ENCODE results near the gene ANKRD13B. TPM values are rescaled to one million over a fixed set of nuclear protein-coding genes. Genes with fewer than 3 reads are reported as not detected.

Gene ANKRD13B
- total RNA-seq, 1 experiment from 2014 or later: 10.4 TPM

DNA sequence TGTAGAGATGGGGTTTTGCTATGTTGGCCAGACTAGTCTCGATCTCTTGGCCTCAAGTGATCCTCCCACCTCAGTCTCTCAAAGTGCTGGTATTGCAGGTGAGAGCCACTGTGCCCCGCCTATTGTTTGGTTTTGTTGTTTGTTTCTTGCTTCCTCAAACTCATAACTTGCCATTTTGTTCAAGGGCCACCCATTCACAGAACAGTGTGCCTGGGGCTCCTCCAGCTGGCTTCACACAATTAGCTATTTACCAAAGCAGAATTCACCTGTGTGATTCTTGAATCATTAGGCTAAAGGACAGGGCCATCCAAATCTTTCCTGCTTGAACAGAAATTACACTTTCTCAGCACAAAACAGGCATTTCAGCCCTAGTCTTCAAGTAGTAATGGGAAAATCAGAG lies 33.3 kb upstream of the ANKRD13B start:
- H3K9me3 ChIP-seq: no peaks in the 10 kb centered on the region
- Mint-ChIP-seq H3K27me3 (ENCODE audit: insufficient read depth, unreplicated experiment) (no peaks in the 10 kb centered on the region), H3K9me3 (ENCODE audit: unreplicated experiment) (no peaks in the 10 kb centered on the region), H3K4me3 (ENCODE audit: unreplicated experiment) (no peak overlapping the region), H3K36me3 (ENCODE audit: insufficient read depth, unreplicated experiment) (peaks cover 30% of the 10 kb centered on the region), H3K27ac (ENCODE audit: unreplicated experiment) (no peak overlapping the region), H3K4me1 (ENCODE audit: low read depth, unreplicated experiment) (peaks cover 17% of the 10 kb centered on the region)
- H3K4me1 ChIP-seq: peaks cover 40% of the 10 kb centered on the region
- TF ChIP-seq CTCF (IDR thresholded peaks at IDR 0.05; ENCODE audit: insufficient read depth in 1 of 2, low read depth in 1 of 2, low read length in 1 of 2, severe bottlenecking in 1 of 2, unreplicated experiment in 1 of 2): no peak
- H3K36me3 ChIP-seq (ENCODE audit: control insufficient read depth, insufficient read depth, low read length): no peaks in the 10 kb centered on the region; the same call in 1 of the 2 replicates
- CTCF ChIA-PET: no interaction called here
- DNase-seq: no peak
- no peaks in the 10 kb centered on the region for H3K27me3 ChIP-seq (replicated peaks; ENCODE audit: control insufficient read depth, insufficient read depth, low read length)
- POLR2A ChIA-PET: no interaction called here
- H3K4me3 ChIP-seq (ENCODE audit: low read depth, low read length): no peak overlapping the region
- intact Hi-C loops (cut with micrococcal nuclease; ENCODE audit: unreplicated experiment): no loop called here
- BruUV-seq (replicated peaks): no TSS peak

- intact Hi-C loops (cut with micrococcal nuclease; ENCODE audit: unreplicated experiment): no loop called here
- H3K9me3 ChIP-seq: no peaks in the 10 kb centered on the region
- peaks cover 17% of the 10 kb centered on the region for H3K4me1 Mint-ChIP-seq (ENCODE audit: low read depth, unreplicated experiment)
- no peak for DNase-seq
- peaks cover 37% of the 10 kb centered on the region for H3K4me1 ChIP-seq
- POLR2A ChIA-PET: no interaction called here
- CTCF ChIA-PET: no interaction called here
- peaks cover 30% of the 10 kb centered on the region for H3K36me3 Mint-ChIP-seq (ENCODE audit: insufficient read depth, unreplicated experiment)
- H3K27me3 ChIP-seq (replicated peaks; ENCODE audit: control insufficient read depth, insufficient read depth, low read length): no peaks in the 10 kb centered on the region
- H3K27me3 Mint-ChIP-seq (ENCODE audit: insufficient read depth, unreplicated experiment): no peaks in the 10 kb centered on the region
- H3K4me3 Mint-ChIP-seq (ENCODE audit: unreplicated experiment): no peak overlapping the region
- no peak for TF ChIP-seq CTCF (IDR thresholded peaks at IDR 0.05; ENCODE audit: insufficient read depth in 1 of 2, low read depth in 1 of 2, low read length in 1 of 2, severe bottlenecking in 1 of 2, unreplicated experiment in 1 of 2)
- H3K27ac Mint-ChIP-seq (ENCODE audit: unreplicated experiment): no peak overlapping the region
- no peaks in the 10 kb centered on the region for H3K9me3 Mint-ChIP-seq (ENCODE audit: unreplicated experiment)
- no peaks in the 10 kb centered on the region; the same call in 1 of the 2 replicates for H3K36me3 ChIP-seq (ENCODE audit: control insufficient read depth, insufficient read depth, low read length)
- H3K4me3 ChIP-seq (ENCODE audit: low read depth, low read length): no peak overlapping the region
- no TSS peak for BruUV-seq (replicated peaks)
These were observed 32.6 kb upstream of the ANKRD13B start for GRCh38 chr17:29560316-29560715.

DNA sequence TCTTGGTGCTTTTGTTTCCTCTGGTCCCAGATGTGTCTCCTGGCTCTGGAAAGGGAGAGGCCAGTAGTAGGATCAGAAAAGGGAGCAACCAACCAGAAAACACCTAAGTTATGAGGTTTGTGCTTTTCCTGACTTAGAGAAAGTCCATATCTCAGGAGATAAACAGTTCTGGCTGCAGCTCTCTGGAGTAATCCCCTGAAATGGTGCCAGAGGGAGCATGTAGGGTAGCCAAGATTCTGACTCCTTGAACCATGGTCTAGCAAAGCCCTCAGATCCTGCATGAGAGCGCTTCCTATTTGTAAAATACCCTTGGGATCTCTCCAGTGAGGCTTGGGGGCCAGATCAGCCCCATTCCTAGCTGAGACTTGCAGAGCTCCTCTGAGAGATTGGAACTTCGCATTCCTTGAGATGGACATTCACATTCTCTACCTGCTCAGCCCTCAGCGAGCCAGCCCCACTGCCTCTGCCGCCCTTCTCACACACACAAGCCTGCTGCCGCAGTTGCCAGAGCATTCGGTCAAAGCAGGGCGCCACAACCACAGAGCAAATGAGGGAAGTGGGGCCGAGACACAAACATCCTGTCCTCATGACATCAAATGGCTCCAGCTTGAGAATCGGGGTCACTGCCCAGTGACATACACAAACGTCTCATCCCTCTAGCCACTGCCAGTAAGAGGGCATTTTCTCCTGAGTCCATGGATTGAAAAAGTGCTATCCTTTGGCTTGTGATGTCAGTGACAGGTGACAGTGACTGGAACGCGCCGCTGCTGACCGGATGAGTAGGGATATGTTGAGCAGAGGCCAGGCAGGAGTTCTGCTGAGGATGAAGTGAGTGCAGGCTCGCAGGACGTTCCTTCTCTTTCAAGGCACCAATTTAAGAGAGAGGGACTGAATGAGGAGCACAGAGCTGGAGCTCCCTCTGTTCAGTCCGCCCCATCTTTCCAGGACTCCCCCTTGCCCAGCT lies 31.1 kb upstream of the ANKRD13B start:
- ChIA-PET POLR2A (interaction anchor here (0.6 kb wide), 1 partner anchor 30 kb away, joined by 5 read pairs; no protein-coding TSS in a partner anchor), CTCF (no interaction called here)
- intact Hi-C loops (cut with micrococcal nuclease; ENCODE audit: unreplicated experiment): no loop called here
- H3K4me3 Mint-ChIP-seq (ENCODE audit: unreplicated experiment): no peak overlapping the region
- no TSS peak for BruUV-seq (replicated peaks)
- peaks cover 10% of the 10 kb centered on the region for H3K4me1 Mint-ChIP-seq (ENCODE audit: low read depth, unreplicated experiment)
- no peaks in the 10 kb centered on the region for H3K9me3 ChIP-seq
- no peaks in the 10 kb centered on the region for H3K27me3 ChIP-seq (replicated peaks; ENCODE audit: control insufficient read depth, insufficient read depth, low read length)
- no peak overlapping the region for H3K27ac Mint-ChIP-seq (ENCODE audit: unreplicated experiment)
- H3K27me3 Mint-ChIP-seq (ENCODE audit: insufficient read depth, unreplicated experiment): no peaks in the 10 kb centered on the region
- no peak for DNase-seq
- peaks cover 27% of the 10 kb centered on the region for H3K36me3 Mint-ChIP-seq (ENCODE audit: insufficient read depth, unreplicated experiment)
- no peaks in the 10 kb centered on the region for H3K9me3 Mint-ChIP-seq (ENCODE audit: unreplicated experiment)
- no peak overlapping the region for H3K4me3 ChIP-seq (ENCODE audit: low read depth, low read length)
- no peak for TF ChIP-seq CTCF (IDR thresholded peaks at IDR 0.05; ENCODE audit: insufficient read depth in 1 of 2, low read depth in 1 of 2, low read length in 1 of 2, severe bottlenecking in 1 of 2, unreplicated experiment in 1 of 2)
- H3K4me1 ChIP-seq: peaks cover 22% of the 10 kb centered on the region
- no peaks in the 10 kb centered on the region; the same call in 1 of the 2 replicates for H3K36me3 ChIP-seq (ENCODE audit: control insufficient read depth, insufficient read depth, low read length)

Measured in Caco-2 (cell line).